ENCODE results near the gene NBEAL2.

- TF ChIP-seq SUZ12 (IDR thresholded peaks at IDR 0.05), result no peak
- TF ChIP-seq TARDBP (IDR thresholded peaks at IDR 0.05), result no peak
Observed at GRCh38 chr3:47016934-47017435, 37.5 kb downstream of the NBEAL2 start.

Data from HEK293T (cell line).